HG02938 (cell line): ENCODE data around the gene CALHM6.

Experiments
- ATAC-seq: cut with Tn5 transposase; IDR thresholded peaks from one replicate; pipeline ENCODE4 v1.9.1; 2021; ENCODE audit warnings: mild to moderate bottlenecking, moderate library complexity; ENCODE audit not compliant: unreplicated experiment

The CALHM6 gene

DNA sequence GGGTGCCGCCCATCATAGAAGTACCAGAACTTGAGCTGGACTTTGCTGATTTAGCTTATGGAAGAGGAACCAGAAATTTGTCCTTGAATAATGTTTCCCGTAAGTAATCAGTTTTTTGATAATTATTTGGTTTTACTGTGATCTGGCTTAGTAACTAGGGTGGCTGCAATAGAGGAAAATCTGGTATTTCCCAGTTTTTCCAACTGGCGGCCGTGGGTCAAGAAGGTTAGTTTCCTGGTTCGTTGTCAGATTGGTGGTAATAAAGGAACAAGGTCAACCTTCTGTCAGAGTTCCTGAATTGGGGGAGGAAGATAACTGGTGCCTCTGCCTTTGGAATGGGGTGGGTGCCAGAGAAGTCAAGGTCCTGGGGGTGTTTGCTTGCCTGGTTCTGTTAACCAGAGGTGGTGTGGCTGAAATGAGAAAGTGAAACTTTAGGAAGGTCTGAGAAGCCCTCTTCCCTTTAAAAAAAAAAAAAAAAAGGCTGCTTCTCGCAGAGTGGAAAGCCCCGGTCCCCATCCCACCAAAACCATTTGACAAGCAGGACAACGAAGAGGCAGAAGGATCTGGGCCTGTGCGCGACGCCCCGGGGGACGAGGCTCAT, at the start of gene CALHM6:
Gene CALHM6, plus strand, starts transcription at position 45 of the 601 bp plus-strand sequence. Its CDS starts 555 bp downstream, at position 600.
- ATAC-seq, result peak; percentile 5

DNA sequence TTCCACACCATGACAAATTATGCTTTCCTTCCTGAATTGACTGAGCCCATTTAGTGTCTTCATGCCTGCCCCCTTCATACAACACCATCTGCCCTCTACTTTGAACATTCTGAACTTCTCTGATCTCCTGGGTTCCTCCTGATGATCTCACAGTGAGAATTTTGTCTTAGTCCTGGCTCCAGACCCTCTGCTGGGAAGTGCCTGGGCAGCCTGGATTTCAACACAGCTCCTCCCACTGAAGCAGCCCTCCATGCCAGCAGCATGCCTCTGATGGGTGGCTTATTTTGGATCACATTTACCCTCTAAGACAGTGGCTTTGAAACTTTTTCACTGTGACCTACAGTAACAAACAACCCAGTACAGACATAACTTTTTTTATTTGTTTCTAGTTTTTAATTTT, 48.9 kb upstream of the CALHM6 start:
- ATAC-seq, result no peak

DNA sequence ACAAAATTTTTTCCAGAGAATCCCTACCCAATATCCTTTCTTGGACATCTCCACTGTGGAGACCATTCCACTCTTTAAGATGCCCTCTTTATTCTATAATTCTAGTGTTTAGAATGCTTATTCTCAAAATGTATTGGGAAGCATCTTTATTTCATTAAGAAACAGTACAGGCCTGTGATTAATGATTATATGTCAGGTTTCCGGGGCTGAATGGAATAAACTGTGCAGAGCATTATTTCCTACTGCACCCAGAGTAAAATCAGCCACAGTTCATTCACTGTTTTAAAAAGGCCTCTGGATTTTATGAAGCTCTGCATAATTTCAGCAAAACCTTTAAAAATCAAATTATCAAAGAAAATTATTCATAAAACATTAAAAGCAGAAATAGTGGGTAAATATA, 47.8 kb upstream of the CALHM6 start:
- ATAC-seq, result no peak

DNA sequence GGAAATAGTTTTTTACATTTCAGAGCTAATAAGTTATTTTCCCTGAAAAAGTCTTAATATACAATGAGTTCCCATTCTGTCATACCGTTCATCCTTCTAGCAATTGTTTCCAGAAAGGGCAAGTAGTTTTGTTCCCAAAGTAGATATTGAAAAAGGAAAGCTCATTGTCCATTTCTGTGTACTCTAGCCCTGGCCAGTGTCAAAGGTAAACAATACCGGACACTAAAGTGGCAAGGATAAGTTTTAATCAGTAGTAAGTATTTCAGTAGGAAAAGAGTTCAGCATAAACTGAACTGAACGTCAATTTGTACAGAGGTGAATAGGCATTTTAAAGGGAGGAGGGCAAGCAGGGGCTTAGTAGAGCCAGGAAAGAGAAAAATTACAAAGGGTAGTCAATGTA, 43.5 kb upstream of the CALHM6 start:
- ATAC-seq, result no peak

DNA sequence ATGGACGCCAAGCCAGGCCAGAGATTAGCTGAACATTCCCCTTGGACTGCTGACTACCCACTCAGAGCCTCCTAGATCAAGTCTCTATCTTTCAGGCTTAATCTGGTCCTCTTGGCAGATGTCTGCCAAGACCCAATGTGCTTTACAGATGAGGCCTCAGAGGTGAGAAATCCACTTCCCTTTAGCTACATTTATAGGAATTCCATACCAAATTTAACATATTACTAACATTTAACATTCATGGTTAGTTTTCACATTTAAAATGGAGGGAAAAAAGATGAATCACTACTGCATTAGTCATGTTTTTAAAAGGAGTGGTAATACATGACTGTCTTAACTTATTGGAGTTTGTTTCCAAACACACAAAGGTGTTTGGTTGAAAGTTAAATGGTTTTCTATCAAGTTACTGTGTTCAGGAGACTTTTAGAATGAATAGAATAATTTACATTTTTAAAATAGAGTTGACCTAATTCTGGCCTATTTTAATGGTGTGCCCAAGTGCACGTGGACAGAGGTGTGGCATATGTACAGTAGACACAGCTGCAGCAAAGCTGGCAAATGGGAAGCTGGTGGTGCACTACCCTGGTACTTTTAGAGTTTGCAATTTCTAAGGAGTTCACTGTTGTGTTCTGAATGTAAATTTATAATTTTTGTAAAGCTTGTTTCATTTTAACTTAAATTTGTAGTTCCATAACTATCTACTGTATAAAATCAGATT, 41.9 kb upstream of the CALHM6 start:
- no peak for ATAC-seq

DNA sequence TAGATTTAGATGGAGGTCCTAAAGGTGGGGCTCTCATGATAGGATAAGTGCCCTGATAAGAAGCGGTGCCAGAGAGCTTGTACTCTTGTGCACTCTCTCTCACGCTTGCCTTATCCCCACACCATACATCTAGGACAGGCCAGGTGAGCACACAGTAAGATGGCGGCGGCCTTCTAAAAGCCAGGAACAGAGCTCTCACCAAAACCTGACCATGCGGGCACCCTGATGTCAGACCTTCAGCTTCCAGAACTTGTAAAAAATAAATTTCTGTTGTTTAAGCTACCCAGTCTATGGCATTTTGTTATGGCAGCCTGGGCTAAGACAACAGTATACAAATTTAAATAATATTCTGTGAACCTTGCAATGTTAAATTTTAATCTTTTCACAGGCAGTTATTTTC, 40.8 kb upstream of the CALHM6 start:
- ATAC-seq, result no peak

DNA sequence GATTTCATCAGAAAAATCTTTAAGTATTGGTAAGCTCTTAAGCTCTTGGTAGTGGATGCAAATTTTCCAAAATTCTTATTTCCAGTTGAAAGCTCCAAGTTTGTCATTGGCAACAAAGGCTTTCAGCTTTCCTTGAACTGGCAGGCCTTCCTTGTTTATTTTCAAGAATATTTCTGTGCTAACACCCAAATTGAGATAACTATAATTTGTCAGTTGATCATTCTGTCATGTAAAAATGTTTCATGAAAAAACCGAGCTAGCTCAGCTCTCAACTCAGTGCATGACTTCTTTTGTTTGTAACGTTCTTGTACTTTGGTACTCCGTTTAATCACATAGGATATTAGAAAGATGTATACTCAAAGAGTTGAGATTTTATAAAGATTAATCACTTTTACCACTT, 38.9 kb upstream of the CALHM6 start:
- ATAC-seq, result no peak

DNA sequence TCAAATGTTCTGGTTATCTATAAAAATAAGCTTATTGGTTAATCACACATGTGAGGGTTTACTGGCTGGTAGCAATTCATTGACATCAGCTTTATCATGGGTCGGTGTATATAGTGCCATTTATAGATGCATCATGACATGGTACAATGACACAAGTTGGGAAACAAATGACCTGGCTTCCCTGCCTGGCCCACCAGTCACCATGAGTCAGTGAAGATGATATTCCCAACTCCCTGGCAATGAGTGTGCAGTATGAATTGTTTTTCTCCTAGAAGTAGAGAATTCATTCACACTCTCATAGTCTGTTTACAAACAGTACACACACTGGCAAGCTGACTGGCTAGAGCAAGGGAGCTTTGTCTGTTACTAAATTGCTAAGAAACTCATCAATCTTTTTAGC, 37.2 kb upstream of the CALHM6 start:
- no peak for ATAC-seq

DNA sequence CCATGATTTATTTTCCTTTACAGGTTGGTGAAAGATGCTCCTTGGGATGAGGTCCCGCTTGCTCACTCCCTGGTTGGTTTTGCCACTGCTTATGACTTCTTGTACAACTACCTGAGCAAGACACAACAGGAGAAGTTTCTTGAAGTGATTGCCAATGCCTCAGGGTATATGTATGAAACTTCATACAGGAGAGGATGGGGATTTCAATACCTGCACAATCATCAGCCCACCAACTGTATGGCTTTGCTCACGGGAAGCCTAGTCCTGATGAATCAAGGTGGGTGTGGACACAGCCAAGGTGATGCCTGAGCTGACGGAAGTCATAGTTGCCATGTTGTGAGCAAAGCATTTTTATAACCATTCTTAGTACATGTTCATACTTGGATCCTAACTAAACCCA, 34.6 kb upstream of the CALHM6 start:
- no peak for ATAC-seq

DNA sequence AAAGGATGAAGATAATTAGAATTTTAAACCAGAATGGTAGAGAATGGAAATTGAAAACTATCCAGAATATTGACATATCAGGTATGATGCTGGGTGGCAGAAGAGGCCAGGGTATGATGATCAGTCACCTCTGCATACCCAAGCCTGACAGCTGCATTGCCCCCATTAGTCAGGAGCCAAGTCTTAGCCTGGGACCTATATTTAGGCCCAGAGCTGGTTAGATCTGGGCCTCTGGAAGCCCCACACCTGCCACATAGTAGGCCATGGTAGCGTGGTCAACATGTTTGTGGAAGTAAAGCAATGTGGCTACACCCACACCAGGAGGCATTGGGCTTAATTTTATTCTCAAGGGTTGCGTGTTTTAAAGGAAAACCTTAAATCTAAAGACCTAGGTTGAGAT, 32.1 kb upstream of the CALHM6 start:
- ATAC-seq, result no peak

DNA sequence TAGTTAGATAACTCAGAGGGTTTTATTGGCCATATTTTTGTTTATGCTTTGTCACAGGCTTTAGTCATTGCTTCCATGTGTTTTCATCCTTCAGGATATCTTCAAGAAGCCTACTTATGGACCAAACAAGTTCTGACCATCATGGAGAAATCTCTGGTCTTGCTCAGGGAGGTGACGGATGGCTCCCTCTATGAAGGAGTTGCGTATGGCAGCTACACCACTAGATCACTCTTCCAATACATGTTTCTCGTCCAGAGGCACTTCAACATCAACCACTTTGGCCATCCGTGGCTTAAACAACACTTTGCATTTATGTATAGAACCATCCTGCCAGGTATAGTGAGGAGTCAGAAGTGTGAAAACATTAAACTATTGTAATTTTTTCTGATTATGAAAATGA, 30.3 kb upstream of the CALHM6 start:
- ATAC-seq, result no peak

DNA sequence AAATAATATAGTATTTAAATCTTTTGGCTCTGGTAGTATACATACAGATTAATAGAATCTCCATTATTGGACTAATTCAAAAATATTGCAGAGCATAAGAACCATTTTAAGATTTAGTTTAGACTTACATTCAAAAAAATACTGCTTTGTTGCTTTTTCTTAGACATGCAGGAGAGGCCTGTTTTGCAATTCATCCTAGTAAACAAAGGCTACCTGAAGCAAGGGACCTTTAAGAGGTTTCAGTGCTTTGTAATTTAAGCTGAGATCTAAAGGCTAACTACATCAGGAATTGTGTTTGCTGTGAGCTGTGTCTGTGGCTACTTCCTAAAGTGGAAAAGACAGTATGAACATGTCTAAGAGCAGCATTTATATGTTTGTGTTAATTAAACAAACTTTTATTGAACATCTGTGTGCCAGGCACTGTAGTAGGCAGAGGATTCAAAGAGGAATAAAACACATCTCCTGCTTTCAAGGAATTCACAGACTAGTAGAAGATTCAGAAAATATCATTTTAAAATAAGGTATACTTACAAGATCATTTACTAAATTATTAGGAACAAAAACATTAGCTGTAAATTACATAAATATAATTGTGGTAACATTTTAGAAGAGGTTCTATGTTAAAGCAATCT, 29.1 kb upstream of the CALHM6 start:
- ATAC-seq, result no peak

DNA sequence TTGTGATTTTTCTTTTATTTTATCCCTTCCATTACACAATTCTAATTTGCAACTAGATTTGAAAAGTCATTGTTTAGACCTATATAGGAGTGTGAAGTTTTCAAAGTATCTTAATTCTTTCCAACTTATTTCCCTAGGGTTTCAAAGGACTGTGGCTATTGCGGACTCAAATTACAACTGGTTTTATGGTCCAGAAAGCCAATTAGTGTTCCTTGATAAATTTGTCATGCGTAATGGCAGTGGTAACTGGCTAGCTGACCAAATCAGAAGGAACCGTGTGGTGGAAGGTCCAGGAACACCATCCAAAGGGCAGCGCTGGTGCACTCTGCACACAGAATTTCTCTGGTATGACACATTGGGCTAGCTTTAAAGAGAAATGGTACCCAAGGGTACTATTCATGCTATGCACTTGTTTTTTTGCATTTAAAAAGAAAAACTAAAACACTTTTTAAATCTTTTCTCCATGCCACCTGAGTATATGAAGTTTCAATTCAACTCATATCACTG, 27.9 kb upstream of the CALHM6 start:
- no peak for ATAC-seq

DNA sequence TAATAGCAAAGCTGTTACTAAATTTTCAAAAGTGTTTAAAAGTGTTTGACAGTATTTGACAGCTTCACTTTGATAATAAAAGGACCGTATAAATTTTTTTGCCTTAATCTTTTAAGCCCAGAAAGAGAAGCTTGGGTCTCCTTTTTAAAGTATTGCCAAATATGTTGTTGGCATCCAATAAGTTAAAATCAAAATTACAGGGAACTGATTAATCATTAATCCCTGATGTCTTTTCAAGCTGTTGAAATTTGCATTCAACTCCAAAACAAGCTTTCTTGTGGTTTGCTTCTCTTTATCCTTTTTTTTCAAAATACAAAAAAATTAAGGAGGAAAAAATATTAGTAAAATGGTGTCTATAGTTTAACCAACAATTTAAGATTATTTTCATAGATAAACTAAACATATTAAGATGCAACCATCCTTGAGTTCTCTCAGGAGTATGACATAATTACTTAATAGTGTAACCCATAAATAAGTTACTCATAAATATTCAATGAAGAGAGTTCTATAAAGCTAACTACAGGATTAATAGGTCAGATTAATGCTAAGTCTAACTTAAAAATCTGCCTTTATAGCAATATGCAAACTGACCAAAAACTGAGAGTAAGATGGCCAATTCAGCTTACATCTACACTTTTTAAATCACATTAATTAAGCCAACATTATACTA, 27.0 kb upstream of the CALHM6 start:
- ATAC-seq, result no peak

DNA sequence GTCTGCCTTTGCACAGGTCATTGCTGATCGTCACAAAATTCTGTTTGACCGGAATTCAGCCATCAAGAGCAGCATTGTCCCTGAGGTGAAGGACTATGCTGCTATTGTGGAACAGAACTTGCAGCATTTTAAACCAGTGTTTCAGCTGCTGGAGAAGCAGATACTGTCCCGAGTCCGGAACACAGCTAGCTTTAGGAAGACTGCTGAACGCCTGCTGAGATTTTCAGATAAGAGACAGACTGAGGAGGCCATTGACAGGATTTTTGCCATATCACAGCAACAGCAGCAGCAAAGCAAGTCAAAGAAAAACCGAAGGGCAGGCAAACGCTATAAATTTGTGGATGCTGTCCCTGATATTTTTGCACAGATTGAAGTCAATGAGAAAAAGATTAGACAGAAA, 24.6 kb upstream of the CALHM6 start:
- no peak for ATAC-seq

DNA sequence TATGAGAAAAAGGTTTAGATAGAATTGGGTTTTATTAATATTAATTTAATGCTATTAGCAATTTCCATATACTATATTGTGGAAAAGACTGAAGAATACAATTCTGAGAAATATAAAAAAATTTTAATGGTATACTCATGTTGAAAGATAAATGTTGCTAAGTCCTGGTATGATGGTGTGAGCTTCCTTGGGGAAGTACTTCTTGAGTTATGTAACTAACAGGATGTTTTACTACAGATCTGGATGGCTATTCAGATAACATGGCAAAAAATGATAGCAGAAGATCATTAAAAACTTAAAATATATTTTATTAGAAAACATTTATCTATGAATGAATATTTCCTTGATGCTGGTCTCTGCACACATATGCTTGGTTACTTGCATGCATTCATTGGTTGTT, 23.5 kb upstream of the CALHM6 start:
- ATAC-seq, result no peak

DNA sequence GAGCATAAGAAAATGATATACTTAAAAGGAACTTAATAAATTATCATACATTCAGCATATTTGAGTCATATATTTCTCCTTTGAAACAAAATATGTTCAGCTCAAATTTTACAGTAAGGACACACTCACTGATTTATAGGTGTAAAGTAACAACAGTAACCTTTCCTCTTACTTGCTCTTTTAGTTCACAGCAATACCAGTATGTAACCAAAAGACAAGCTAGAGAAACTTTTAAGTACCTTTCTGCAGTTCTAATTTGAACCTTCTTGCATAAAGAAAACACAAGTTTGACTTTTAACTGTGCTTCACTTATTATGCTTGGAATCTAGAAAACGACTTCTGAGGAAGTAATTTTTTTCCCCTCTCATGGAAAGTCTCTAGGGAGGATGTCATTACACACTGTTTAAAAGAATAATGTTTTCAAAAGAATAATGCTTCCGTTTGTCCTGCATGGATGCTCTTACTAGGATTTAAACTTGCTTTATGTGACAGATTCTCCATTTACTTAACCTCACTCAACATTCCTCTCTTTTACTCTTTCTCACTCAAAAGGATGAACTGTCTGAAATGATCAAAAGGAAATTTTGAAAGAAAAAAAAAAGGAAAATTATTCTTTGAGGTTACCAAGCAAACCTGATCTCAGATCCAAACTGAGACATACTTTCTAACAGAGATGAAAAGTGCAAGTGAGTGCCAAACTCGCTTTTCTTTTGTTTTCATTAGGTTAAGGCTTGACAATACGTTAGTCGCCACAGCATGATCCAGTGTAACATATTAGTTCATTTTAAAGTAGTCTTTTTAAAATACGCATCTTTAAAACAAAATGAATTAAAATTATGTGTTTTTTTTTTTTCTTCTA, 22.4 kb upstream of the CALHM6 start:
- no peak for ATAC-seq

DNA sequence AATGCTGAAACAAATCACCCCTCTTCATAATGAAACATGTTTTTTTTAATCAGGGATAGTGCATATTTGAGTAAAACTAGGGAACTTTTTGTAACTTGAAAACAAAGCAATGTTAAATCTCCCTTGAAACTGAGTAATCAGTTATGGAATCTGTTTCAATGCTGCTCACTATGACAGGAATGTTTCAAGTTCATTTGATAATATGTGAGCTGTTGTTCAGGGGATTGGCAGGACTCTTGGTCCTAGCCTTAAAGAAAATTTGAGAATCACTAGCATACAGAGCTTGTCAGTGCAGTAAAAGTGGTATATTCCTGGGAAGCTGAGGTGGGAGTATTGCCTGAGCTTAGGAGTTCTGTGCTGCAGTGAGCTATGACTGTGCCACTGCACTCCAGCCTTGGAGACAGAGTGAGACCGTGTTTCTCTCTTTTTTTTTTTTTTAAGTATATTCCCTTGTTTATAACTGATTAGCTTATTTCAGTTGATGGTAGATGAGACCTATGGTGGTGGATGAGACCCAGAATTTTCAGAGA, 21.6 kb upstream of the CALHM6 start:
- ATAC-seq, result no peak

DNA sequence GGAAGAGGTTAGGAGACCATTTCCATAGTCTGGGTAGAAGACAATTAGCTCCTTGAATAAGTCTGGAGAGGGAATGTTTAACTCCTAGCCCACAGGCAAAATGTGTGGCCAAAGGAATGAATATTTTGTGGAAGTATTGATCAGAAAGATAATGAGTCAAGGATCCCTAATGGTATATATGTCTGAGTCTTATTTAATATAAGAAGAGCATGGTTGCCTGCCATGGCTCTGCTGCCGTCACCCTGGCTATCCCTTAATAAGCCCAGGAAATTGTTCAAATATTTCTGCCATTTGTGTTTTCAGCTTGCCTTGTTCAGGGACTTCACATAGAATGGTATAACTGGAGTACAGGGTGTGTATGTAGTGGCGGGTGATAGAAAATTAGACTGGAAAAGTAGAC, 18.1 kb upstream of the CALHM6 start:
- no peak for ATAC-seq

DNA sequence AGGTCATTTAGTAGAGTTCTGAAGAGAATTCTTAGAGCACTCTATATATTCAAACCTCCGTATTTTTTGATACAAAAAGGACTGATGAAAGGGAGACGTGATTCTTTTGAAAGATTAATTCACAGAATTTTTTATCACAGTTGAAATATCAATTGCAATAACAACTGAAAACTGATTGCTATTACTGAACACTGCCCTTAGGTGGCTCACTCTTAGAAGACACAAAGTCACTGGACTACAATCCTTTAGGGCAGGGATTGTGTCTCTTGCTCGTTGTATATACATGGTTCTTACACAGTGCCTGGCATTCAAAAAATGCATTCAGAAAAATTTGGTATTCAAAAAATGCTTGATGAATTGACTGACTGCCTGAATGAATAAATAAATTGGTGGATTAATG, 17.1 kb upstream of the CALHM6 start:
- ATAC-seq, result peak; percentile 69

DNA sequence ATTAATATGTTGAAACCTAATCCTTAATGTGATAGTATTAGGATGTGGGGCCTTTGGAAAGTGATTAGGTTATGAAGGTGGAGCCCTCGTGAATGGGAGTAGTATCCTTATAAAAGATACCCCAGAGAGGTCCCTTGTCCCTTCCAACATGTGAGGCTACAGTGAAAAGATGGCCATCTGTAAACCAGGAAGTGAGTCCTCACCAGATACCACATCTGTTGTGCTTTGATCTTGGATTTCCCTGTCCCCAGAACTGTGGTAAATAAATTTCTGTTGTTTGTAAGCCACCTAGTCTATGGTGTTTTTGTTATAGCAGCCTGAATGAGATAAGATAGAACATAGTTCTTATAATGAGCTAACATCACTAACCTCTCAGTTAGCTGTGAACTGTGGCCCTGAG, 16.6 kb upstream of the CALHM6 start:
- ATAC-seq, result no peak
